Body of pancreas (tissue), 4 donors: ENCODE measurements around the gene CRYBA4. TPM values are rescaled to one million over a fixed set of nuclear protein-coding genes. Genes with fewer than 3 reads are reported as not detected.

Source experiments
- ATAC-seq: fragments of 150-250 bp; one replicate; pipeline ENCODE4 v1.9.1; 2016
- DNase-seq, 4 donors: peaks; one replicate each; pipeline ENCODE4 v3.0.0-alpha.2; 2019
- H3K27ac ChIP-seq, 4 donors: fragments of 200-600 bp; sonication (generic); 1 replicate in 3 of 4; 2 replicates in 1 of 4; pipeline versions ENCODE4 v1.5.1 to v1.6.1; 2016 to 2019; ENCODE audit warnings: mild to moderate bottlenecking in 1 of 4, mixed read lengths in 1 of 4, moderate library complexity in 1 of 4
- H3K27me3 ChIP-seq, 2 donors: fragments of 200-600 bp; sonication (generic); one replicate each; pipeline ENCODE4 v1.6.0; 2016; ENCODE audit warnings: mild to moderate bottlenecking in 1 of 2
- H3K36me3 ChIP-seq, 2 donors: fragments of 200-600 bp; sonication (generic); replicated peaks in 1 of 2; 2 replicates each; pipeline ENCODE4 v1.5.1; 2016; ENCODE audit warnings: low read depth in 2 of 2; ENCODE audit not compliant: insufficient read depth in 1 of 2
- H3K4me1 ChIP-seq: fragments of 200-600 bp; sonication (generic); one replicate; pipeline ENCODE4 v1.6.0; 2016
- H3K4me3 ChIP-seq, 2 donors: fragments of 200-600 bp; sonication (generic); 1 replicate in 1 of 2; 2 replicates in 1 of 2; pipeline ENCODE4 v1.5.1; 2016 to 2019
- H3K9me3 ChIP-seq, 3 donors: fragments of 200-600 bp; sonication (generic); 1 replicate in 2 of 3; 2 replicates in 1 of 3; pipeline ENCODE4 v1.5.1; 2016
- POLR2A ChIP-seq, 3 donors: fragments of 450-650 bp; IDR thresholded peaks; one replicate each; pipeline ENCODE4 v1.6.1; 2016; ENCODE audit warnings: antibody characterized with exemption in 3 of 3, mild to moderate bottlenecking in 2 of 3
- WGBS, 2 donors: methylation state at CpG; one replicate each; pipeline ENCODE4 v1.1.5; 2017; 5-methylcytosine and 5-hydroxymethylcytosine counted together
- intact Hi-C: fragments of 100-400 bp; cut with DNase I; formaldehyde crosslinking; loops from one replicate; pipeline ENCODE4 v1.15.1; 2023
- total RNA-seq, 2 donors: library from RNA; depleted of rRNA; stranded (reverse); fragments of >200 nt; gene quantifications; one replicate each; pipeline ENCODE4 v1.1.0, GENCODE V29; 2016
- TF ChIP-seq, protein P1 (sequence below), 7 experiments: fragments of 450-650 bp in 4 of 7; fragments of 200-600 bp in 3 of 7; sonication (generic) in 3 of 7; IDR thresholded peaks; one replicate each; pipeline ENCODE4 v1.5.1; 2016 to 2019; ENCODE audit warnings: antibody characterized with exemption in 7 of 7

The CRYBA4 gene
- total RNA-seq, 2 donors from 2014 or later, result not detected

DNA sequence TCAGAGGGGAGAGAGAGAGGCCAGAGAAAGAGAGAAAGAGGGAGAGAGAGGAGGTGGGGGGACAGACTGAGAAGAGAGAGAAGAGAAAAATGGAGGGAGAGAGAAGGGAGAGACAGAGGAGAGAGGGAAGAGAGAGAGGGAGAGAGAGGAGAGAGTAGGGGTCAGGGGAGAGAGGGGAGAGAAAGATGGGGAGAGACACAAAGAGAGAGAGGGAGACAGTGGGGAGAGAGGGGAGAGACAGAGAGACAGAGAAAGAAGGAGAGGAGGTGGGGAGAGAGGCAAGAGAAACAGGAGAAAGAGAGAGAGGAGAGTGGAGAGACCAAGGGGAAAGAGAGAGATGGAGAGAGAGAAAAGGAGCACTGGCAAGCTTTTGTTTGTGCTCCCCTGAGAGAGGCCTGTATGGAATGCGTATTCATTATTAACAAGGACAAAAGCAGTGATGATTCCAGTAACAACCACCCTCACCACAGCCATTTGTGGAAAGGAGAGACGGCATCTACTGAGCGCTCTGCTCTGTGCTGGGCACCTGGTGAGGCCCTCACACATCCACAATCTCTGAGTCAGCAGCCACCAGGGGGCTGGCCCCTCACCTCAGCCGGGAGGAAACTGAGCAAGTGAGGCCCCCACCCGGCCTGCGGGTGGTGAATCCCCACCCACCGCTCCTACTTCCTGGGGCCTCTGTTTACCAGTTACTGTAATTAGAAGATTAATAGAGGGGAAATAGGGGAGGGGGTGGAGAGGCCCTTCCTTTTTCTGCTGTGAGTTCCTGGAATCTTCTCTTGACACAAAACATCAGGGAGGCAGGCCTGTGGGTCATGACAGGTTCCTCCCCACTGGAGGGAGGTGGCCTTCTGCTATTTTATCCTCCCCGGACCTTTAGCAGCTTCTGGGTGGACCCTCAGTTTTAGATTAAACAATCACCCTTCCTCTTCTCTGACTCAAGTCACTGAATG is 21.0 kb downstream of the CRYBA4 start:
- TF ChIP-seq POLR2A (IDR thresholded peaks at IDR 0.05), result no peak
- TF ChIP-seq, protein P1, sequence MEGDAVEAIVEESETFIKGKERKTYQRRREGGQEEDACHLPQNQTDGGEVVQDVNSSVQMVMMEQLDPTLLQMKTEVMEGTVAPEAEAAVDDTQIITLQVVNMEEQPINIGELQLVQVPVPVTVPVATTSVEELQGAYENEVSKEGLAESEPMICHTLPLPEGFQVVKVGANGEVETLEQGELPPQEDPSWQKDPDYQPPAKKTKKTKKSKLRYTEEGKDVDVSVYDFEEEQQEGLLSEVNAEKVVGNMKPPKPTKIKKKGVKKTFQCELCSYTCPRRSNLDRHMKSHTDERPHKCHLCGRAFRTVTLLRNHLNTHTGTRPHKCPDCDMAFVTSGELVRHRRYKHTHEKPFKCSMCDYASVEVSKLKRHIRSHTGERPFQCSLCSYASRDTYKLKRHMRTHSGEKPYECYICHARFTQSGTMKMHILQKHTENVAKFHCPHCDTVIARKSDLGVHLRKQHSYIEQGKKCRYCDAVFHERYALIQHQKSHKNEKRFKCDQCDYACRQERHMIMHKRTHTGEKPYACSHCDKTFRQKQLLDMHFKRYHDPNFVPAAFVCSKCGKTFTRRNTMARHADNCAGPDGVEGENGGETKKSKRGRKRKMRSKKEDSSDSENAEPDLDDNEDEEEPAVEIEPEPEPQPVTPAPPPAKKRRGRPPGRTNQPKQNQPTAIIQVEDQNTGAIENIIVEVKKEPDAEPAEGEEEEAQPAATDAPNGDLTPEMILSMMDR (IDR thresholded peaks at IDR 0.05), result no peak
- DNase-seq (no peak), ATAC-seq (no peak)
- Histone ChIP-seq H3K27me3 (no peaks in the 10 kb centered on the region), H3K9me3 (no peaks in the 10 kb centered on the region), H3K27ac (no peak overlapping the region), H3K4me3 (no peak overlapping the region), H3K36me3 (no peaks in the 10 kb centered on the region), H3K4me1 (peaks cover 5% of the 10 kb centered on the region)
- intact Hi-C loops, result no loop called here
- 43 to 62% methylated on average over 8 of the region's 8 CpGs for WGBS, 2 donors

DNA sequence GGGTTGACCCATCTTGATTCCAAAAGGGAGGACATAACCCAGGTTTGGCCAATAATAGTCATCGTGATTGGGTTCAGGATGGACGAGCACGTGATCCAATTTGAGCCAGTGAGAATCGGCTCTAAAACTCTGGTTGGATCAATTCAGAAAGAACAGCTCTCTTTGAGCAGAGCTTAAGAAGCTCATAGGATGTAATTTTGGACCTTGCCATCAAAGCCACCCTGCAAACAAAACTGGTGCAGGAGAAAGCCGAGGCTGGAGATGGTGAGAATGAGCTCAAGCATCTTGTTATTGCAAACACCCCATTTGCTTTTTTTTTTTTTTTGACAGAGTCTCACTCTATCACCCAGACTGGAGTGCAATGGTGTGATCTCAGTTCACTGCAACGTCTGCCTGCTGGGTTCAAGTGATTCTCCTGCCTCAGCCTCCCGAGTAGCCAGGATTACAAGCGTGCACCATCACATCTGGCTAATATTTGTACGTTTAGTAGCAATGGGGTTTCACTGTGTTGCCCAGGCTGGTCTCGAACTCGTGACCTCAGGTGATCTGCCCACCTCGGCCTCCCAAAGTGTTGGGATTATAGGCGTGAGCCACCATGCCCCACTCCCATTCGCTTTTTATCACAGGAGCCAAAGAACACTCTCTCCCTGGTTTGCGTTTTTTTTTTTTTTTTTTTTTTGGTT is 21.8 kb downstream of the CRYBA4 start:
- no peaks in the 10 kb centered on the region for H3K9me3 ChIP-seq
- peaks cover 5% of the 10 kb centered on the region for H3K4me1 ChIP-seq
- DNase-seq (no peak), ATAC-seq (no peak)
- no peaks in the 10 kb centered on the region for H3K36me3 ChIP-seq
- WGBS, 2 donors, result 77% methylated on average over 15 of the region's 15 CpGs
- no peaks in the 10 kb centered on the region for H3K27me3 ChIP-seq
- H3K4me3 ChIP-seq, result no peak overlapping the region
- intact Hi-C loops, result no loop called here
- TF ChIP-seq, protein P1 (IDR thresholded peaks at IDR 0.05), result no peak
- no peak for TF ChIP-seq POLR2A (IDR thresholded peaks at IDR 0.05)
- no peak overlapping the region for H3K27ac ChIP-seq

DNA sequence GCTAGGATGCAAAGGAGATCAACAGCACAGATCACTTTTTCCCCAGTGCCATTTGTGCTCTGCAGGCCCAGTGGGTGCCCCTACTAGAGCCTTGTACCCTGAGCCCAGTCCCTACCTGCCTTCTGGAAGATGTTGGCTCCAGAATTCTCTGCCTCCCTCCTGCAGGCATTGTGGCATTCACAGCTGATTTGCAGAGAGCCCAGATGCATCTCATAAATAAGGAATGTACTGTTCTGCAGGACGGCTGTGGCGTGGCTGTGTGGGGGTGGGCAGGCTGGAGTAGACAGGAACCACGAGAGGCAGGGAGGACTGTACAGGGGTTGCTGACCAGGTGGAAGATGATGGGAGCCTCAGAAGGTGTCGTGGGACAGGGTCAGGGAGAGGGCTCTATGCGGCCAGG is 24.4 kb downstream of the CRYBA4 start:
- 52 to 54% methylated on average over 5 of the region's 5 CpGs for WGBS, 2 donors
- H3K4me3 ChIP-seq, result no peak overlapping the region
- intact Hi-C loops, result no loop called here
- H3K27me3 ChIP-seq, result no peaks in the 10 kb centered on the region
- ATAC-seq (no peak), DNase-seq (no peak)
- H3K4me1 ChIP-seq, result peaks cover 5% of the 10 kb centered on the region
- H3K9me3 ChIP-seq, result no peaks in the 10 kb centered on the region
- H3K27ac ChIP-seq, result no peak overlapping the region
- TF ChIP-seq, protein P1 (IDR thresholded peaks at IDR 0.05), result no peak
- TF ChIP-seq POLR2A (IDR thresholded peaks at IDR 0.05), result no peak
- no peaks in the 10 kb centered on the region for H3K36me3 ChIP-seq

DNA sequence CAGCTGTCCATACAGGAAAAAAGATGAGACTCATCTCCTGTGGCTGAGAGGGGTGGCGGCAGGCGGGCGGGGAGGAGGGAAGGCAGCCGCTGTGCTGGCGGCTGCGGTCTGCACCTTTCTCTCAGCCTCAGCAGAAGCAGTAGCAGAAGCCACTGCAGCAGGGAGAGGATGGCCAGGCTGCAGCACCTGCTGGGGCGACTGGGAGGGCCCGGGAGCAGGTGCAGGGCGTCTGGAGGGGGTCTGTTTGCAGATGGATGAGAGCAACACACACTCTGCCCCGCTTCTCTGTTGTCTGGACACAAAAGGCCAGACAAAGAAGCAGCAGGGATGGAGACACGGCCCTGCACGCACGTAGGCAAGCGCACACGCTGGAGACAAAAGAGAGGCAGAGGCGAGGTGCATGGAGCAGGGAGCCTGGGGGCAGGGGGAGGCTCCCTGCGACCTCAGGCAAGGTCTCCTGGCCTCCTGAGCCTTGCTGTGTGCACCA is 26.3 kb downstream of the CRYBA4 start:
- DNase-seq, result no peak
- intact Hi-C loops, result no loop called here
- no peaks in the 10 kb centered on the region for H3K36me3 ChIP-seq
- ATAC-seq, result no peak
- no peak overlapping the region for H3K27ac ChIP-seq
- peaks cover 5% of the 10 kb centered on the region for H3K4me1 ChIP-seq
- 41 to 60% methylated on average over 9 to 17 of the region's 17 CpGs for WGBS, 2 donors
- H3K27me3 ChIP-seq, result no peaks in the 10 kb centered on the region
- H3K9me3 ChIP-seq, result no peaks in the 10 kb centered on the region
- no peak overlapping the region for H3K4me3 ChIP-seq
- TF ChIP-seq POLR2A (IDR thresholded peaks at IDR 0.05), result no peak
- TF ChIP-seq, protein P1 (IDR thresholded peaks at IDR 0.05), result no peak
